SIG-M5 (cell line): ENCODE results near the gene SRRM3.
"Not testable (repeated sequence)": the region's sequence is repeated elsewhere in the genome, so short reads cannot be mapped to it uniquely, and the experiment has no call there.

Experiments used
- DNase-seq: peaks from one replicate; lab custom pipeline; 2025; lab: John Stamatoyannopoulos, UW

Gene SRRM3

GRCh38 chr7:76230214-76230613 lies 28.5 kb downstream of the SRRM3 start:
- no peak for DNase-seq

- DNase-seq = no peak
Observed at GRCh38 chr7:76231071-76231470, 29.4 kb downstream of the SRRM3 start.

- no peak for DNase-seq
Observed at GRCh38 chr7:76231583-76231982, 29.9 kb downstream of the SRRM3 start.

GRCh38 chr7:76232698-76233097 lies 31.0 kb downstream of the SRRM3 start:
- no peak for DNase-seq

- DNase-seq = no peak
Observed at GRCh38 chr7:76233538-76234281, 32.0 kb downstream of the SRRM3 start.

- no peak for DNase-seq
Observed at GRCh38 chr7:76234282-76234584, 32.5 kb downstream of the SRRM3 start.

GRCh38 chr7:76234931-76235441 lies 33.3 kb downstream of the SRRM3 start:
- DNase-seq = no peak

GRCh38 chr7:76236224-76236623 lies 34.5 kb downstream of the SRRM3 start:
- no peak for DNase-seq

GRCh38 chr7:76238326-76238725 lies 36.6 kb downstream of the SRRM3 start:
- no peak for DNase-seq

- no peak for DNase-seq
Observed at GRCh38 chr7:76241141-76241540, 39.4 kb downstream of the SRRM3 start.

GRCh38 chr7:76242517-76243063 lies 40.9 kb downstream of the SRRM3 start:
- DNase-seq = not testable (repeated sequence)

GRCh38 chr7:76244781-76245391 lies 43.2 kb downstream of the SRRM3 start:
- DNase-seq = no peak

GRCh38 chr7:76246804-76247389 lies 45.2 kb downstream of the SRRM3 start:
- DNase-seq = no peak

GRCh38 chr7:76247938-76248337 lies 46.2 kb downstream of the SRRM3 start:
- no peak for DNase-seq

- DNase-seq = no peak
Observed at GRCh38 chr7:76252021-76252420, 50.3 kb downstream of the SRRM3 start.

- DNase-seq = no peak
Observed at GRCh38 chr7:76254781-76255180, 53.1 kb downstream of the SRRM3 start.

GRCh38 chr7:76257973-76258372 lies 56.3 kb downstream of the SRRM3 start:
- no peak for DNase-seq

- DNase-seq = no peak
Observed at GRCh38 chr7:76259124-76260093, 57.7 kb downstream of the SRRM3 start.

- DNase-seq = no peak
Observed at GRCh38 chr7:76260171-76260703, 58.5 kb downstream of the SRRM3 start.

GRCh38 chr7:76261329-76261728 lies 59.6 kb downstream of the SRRM3 start:
- no peak for DNase-seq

GRCh38 chr7:76261931-76262330 lies 60.2 kb downstream of the SRRM3 start:
- DNase-seq = no peak
